Esophagus squamous epithelium (tissue), 5 donors: ENCODE data around the gene SPNS1. TPM values are rescaled to one million over a fixed set of nuclear protein-coding genes. Genes with fewer than 3 reads are reported as not detected.

ENCODE experiments used
- DNase-seq: peaks from one replicate; lab custom pipeline; 2025; lab: John Stamatoyannopoulos, UW
- H3K27ac ChIP-seq, 4 donors: fragments of 200-600 bp; sonication (generic); one replicate each; pipeline ENCODE4 v1.5.1; 2016 to 2019; ENCODE audit warnings: mild to moderate bottlenecking in 1 of 4
- H3K27me3 ChIP-seq, 4 donors: fragments of 200-600 bp; sonication (generic); 1 replicate in 3 of 4; 2 replicates in 1 of 4; pipeline versions ENCODE4 v1.5.1 to v1.6.0; 2017 to 2021; ENCODE audit warnings: antibody characterized with exemption in 1 of 4
- H3K36me3 ChIP-seq, 3 donors: fragments of 200-600 bp; sonication (generic); one replicate each; pipeline ENCODE4 v1.5.1; 2016 to 2019
- H3K4me1 ChIP-seq, 3 donors: fragments of 200-600 bp; sonication (generic); one replicate each; pipeline ENCODE4 v1.5.1; 2017 to 2019
- H3K4me3 ChIP-seq, 4 donors: fragments of 200-600 bp; sonication (generic); 1 replicate in 3 of 4; 2 replicates in 1 of 4; pipeline ENCODE4 v1.5.1; 2016 to 2019; ENCODE audit warnings: mild to moderate bottlenecking in 2 of 4, moderate library complexity in 1 of 4
- H3K9me3 ChIP-seq, 3 donors: fragments of 200-600 bp; sonication (generic); one replicate each; pipeline ENCODE4 v1.5.1; 2016 to 2019
- POLR2A ChIP-seq, 4 donors: fragments of 450-650 bp; IDR thresholded peaks; one replicate each; pipeline ENCODE4 v1.6.1; 2017; ENCODE audit warnings: antibody characterized with exemption in 4 of 4, mild to moderate bottlenecking in 4 of 4, moderate library complexity in 3 of 4
- WGBS, 2 donors: methylation state at CpG; one replicate each; pipeline ENCODE4 v1.1.5; 2018; 5-methylcytosine and 5-hydroxymethylcytosine counted together
- intact Hi-C: fragments of 100-400 bp; cut with DNase I; formaldehyde crosslinking; loops from one replicate; pipeline ENCODE4 v1.15.0; 2022
- total RNA-seq, 4 donors: library from RNA; depleted of rRNA; stranded (reverse); fragments of >200 nt; gene quantifications; one replicate each; pipeline ENCODE4 v1.1.0, GENCODE V29; 2016
- TF ChIP-seq, protein P1 (sequence below), 6 experiments: fragments of 450-650 bp in 4 of 6; fragments of 200-600 bp in 2 of 6; sonication (generic) in 2 of 6; IDR thresholded peaks; one replicate each; pipeline ENCODE4 v1.5.1; 2016 to 2019; ENCODE audit warnings: antibody characterized with exemption in 6 of 6, mild to moderate bottlenecking in 4 of 6, moderate library complexity in 4 of 6
- donor health status: DM: yes; HTN: yes; CAD: no.

The SPNS1 gene
- total RNA-seq, 4 donors from 2014 or later: 15.3 to 26.3 (median 18.5) TPM

DNA sequence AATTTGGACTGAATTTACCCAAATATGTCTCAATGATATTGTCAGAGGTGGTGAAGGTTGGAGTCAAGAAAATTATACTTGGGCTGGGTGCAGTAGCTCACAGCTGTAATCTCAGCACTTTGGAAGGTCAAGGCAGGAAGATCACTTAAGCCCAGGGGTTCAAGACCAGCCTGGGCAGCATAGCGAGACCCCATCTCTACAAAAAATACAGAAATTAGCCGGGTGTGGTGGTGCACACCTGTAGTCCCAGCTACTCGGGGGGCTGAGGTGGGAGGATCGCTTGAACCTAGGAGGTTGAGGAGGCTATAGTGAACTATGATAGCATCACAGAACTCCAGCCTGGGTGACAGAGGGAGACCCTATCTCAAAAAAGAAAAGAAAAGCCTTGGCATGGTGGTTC lies 51.2 kb downstream of the SPNS1 start:
- no peaks in the 10 kb centered on the region for H3K9me3 ChIP-seq
- no peak for TF ChIP-seq POLR2A (IDR thresholded peaks at IDR 0.05)
- TF ChIP-seq, protein P1, sequence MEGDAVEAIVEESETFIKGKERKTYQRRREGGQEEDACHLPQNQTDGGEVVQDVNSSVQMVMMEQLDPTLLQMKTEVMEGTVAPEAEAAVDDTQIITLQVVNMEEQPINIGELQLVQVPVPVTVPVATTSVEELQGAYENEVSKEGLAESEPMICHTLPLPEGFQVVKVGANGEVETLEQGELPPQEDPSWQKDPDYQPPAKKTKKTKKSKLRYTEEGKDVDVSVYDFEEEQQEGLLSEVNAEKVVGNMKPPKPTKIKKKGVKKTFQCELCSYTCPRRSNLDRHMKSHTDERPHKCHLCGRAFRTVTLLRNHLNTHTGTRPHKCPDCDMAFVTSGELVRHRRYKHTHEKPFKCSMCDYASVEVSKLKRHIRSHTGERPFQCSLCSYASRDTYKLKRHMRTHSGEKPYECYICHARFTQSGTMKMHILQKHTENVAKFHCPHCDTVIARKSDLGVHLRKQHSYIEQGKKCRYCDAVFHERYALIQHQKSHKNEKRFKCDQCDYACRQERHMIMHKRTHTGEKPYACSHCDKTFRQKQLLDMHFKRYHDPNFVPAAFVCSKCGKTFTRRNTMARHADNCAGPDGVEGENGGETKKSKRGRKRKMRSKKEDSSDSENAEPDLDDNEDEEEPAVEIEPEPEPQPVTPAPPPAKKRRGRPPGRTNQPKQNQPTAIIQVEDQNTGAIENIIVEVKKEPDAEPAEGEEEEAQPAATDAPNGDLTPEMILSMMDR (IDR thresholded peaks at IDR 0.05): no peak
- no peak for DNase-seq
- H3K27me3 ChIP-seq: peaks cover 0 to 46% (median 0%) of the 10 kb centered on the region in 4 donors
- 91 to 97% methylated on average over 4 of the region's 4 CpGs for WGBS, 2 donors
- H3K4me1 ChIP-seq: peaks cover 0 to 16% (median 0%) of the 10 kb centered on the region in 3 donors
- intact Hi-C loops: no loop called here
- no peaks in the 10 kb centered on the region for H3K36me3 ChIP-seq
- H3K27ac ChIP-seq: no peak overlapping the region
- no peak overlapping the region for H3K4me3 ChIP-seq

DNA sequence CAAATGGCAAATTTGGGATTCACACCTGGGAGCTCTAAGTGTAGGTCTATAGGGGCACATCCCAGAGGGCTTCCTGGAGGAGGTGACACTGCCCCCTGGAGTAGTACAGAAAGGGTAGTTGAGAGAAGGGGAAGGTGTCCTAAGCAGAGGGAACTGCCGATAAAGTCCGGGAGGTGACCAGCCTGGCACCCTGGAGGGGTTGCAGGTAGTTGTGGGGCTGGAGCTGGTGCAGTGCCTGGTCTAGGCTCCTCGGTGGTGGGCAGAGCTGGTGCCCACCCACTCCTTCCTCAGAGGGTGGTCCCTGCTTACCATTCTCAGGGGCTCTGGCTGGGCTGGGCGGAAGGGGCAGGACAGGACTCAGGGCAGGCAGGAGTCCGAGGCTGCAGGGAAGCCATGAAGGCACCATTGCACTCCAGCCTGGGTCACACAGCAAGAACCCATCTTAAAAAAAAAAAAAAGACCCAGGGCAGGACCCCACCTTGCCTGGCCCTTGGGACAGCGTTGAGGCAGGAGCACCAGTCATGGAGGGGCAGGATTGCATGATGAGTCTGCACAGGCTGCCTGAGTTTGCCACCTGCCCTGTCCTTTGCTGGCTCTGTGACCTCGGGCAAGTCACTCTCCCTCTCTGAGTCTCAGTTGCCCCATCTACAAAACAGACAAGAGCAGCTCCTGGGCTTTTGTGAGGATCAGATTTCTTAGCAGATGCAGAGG lies 54.0 kb downstream of the SPNS1 start:
- Histone ChIP-seq H3K4me1 (peaks cover 0 to 10% (median 0%) of the 10 kb centered on the region in 3 donors), H3K4me3 (no peak overlapping the region), H3K27me3 (peaks cover 0 to 39% (median 0%) of the 10 kb centered on the region in 4 donors), H3K36me3 (no peaks in the 10 kb centered on the region), H3K27ac (no peak overlapping the region), H3K9me3 (no peaks in the 10 kb centered on the region)
- TF ChIP-seq POLR2A (IDR thresholded peaks at IDR 0.05): no peak
- TF ChIP-seq, protein P1 (IDR thresholded peaks at IDR 0.05): no peak
- DNase-seq: no peak
- intact Hi-C loops: no loop called here
- 59 to 68% methylated on average over 4 to 5 of the region's 7 CpGs for WGBS, 2 donors

DNA sequence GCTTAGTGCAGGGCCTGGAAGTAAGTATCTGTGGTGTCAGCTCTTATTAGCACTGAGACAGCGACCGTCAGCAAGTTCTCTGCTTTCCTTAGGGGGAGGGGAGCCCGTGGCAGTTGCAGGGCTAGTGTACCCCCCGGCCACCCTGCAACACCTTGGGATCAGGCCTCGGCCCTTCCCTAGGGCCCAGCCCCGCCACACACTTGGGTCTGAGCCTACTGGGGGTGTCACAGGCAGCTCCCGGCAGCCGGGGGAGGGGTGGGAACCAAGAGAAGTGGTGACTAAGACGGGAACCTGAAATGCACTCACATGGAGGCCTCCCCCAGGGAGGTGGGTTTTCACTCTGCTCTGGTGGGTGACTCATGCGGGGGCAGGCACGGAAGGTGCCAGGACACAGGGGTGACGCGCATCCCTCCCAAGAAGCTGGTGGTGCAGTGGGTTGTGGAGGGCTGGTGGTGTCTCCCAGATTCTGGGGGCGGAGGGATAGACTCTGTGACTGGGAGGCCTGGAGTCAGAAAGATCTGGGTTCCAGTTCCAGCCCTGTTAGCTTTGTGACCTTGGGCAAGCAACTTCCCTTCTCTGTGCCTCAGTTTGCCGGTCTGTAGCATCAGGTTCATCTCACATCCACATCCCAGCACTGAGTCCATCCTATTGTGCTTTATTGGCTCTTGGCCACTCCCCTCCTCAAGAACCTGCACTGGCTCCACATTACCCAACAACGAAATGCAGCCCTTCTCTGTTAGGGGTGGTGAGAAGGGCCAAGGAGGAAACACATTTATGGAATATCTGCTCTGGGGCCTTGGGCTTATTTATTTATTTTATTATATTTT lies 54.8 kb downstream of the SPNS1 start:
- Histone ChIP-seq H3K27ac (no peak overlapping the region), H3K27me3 (peaks cover 0 to 32% (median 0%) of the 10 kb centered on the region in 4 donors), H3K9me3 (no peaks in the 10 kb centered on the region), H3K36me3 (no peaks in the 10 kb centered on the region), H3K4me1 (peaks cover 0 to 8% (median 0%) of the 10 kb centered on the region in 3 donors), H3K4me3 (no peak overlapping the region)
- 62 to 73% methylated on average over 3 to 8 of the region's 16 CpGs for WGBS, 2 donors
- intact Hi-C loops: no loop called here
- TF ChIP-seq, protein P1 (IDR thresholded peaks at IDR 0.05): no peak
- no peak for TF ChIP-seq POLR2A (IDR thresholded peaks at IDR 0.05)
- no peak for DNase-seq

DNA sequence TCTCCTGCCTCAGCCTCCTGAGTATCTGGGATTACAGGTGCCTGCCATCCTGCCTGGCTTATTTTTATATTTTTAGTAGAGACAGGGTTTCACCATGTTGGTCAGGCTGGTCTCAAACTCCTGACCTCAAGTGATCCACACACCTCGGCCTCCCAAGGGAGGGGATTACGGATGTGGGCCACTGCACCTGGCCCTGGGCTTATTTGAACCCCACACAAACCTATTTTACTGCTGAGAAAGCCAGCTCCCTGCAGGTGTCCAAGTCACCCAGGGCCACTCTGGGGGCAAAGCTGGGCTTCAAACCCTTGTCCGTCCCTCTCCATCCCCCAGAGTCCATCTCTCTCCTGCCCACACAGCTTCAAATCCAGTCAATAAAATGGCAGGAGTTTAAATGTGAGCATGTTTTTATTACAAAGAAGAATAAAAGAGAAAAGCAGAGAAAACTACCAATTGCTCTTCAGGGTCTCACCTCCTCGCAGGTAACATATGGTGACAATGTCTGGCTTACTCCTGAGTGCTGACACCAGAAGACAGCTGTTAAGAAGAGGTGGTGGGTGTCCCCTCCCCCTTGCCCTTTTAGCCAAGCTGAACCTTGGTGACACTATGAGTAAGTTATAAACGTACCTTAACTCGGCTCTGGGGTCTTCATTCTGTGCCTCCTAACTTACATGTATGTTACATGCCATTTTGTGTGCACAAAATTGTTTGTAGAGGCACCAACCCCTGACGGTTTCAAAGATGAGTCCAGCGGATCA lies 55.7 kb downstream of the SPNS1 start:
- TF ChIP-seq POLR2A (IDR thresholded peaks at IDR 0.05): no peak
- TF ChIP-seq, protein P1 (IDR thresholded peaks at IDR 0.05): no peak
- no peaks in the 10 kb centered on the region for H3K36me3 ChIP-seq
- H3K4me3 ChIP-seq: no peak overlapping the region
- H3K27ac ChIP-seq: no peak overlapping the region
- no peaks in the 10 kb centered on the region for H3K9me3 ChIP-seq
- peaks cover 0 to 8% (median 0%) of the 10 kb centered on the region in 3 donors for H3K4me1 ChIP-seq
- peaks cover 0 to 23% (median 0%) of the 10 kb centered on the region in 4 donors for H3K27me3 ChIP-seq
- no peak for DNase-seq
- WGBS, 2 donors: 65% methylated on average over 6 to 8 of the region's 8 CpGs
- intact Hi-C loops: no loop called here

Other genes with a start within 250 kb of the SPNS1 start
- 1 to 10 TPM in 1 of 4 donors, not detected in 3; 5.0 TPM for gene NPIPB9, start 223.0 kb upstream of the SPNS1 start, total RNA-seq
- 10 to 100 TPM; 42.1 to 72.7 (median 67.1) TPM for gene ATXN2L, start 151.8 kb upstream of the SPNS1 start, total RNA-seq
- gene TUFM, start 128.4 kb upstream of the SPNS1 start, total RNA-seq: 100 to 1,000 TPM; 105 to 143 (median 121) TPM
- gene SH2B1, start 110.9 kb upstream of the SPNS1 start, total RNA-seq: 10 to 100 TPM; 11.0 to 28.2 (median 18.8) TPM
- under 1 TPM in 2 of 4 donors, not detected in 2; 0.19 to 0.26 TPM for gene ATP2A1, start 96.3 kb upstream of the SPNS1 start, total RNA-seq
- 10 to 100 TPM; 28.7 to 47.2 (median 37.2) TPM for gene RABEP2, start 49.5 kb upstream of the SPNS1 start, total RNA-seq
- gene CD19, start 42.8 kb upstream of the SPNS1 start, total RNA-seq: under 1 TPM in 2 of 4 donors, not detected in 2; 0.19 to 0.42 TPM
- gene NFATC2IP, start 23.8 kb upstream of the SPNS1 start, total RNA-seq: 10 to 100 TPM; 17.4 to 36.6 (median 24.2) TPM
- gene LAT, start 10.3 kb downstream of the SPNS1 start, total RNA-seq: 1 to 10 TPM in 3 of 4 donors, under 1 TPM in 1; 0.76 to 7.4 (median 2.5) TPM